Measurements from ENCODE around the gene GPBP1. TPM values are rescaled to one million over a fixed set of nuclear protein-coding genes. Genes with fewer than 3 reads are reported as not detected.

The GPBP1 gene
- total RNA-seq, 1 experiment from 2014 or later, result 112 TPM

DNA sequence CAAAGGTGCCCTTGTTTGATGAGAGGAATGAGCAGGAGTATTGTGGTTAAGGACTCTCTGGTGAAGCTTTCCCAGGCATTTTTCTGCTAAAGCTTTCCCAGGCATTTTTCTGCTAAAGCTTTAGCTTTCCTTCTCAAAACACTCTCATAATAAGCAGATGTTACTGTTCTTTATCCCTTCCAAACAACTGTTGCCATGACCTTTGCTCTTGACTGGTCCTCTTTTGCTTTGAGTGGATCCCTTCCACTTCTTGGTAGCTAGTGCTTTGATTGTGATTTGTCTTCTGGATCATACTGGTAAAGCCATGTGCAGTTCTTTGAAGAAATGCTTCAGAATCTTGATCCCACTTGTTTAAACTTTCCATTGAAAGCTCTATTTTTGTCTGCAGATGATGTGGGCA is 85.8 kb downstream of the GPBP1 start:
- Mint-ChIP-seq H3K27me3 (ENCODE audit: low read depth) (no peaks in the 10 kb centered on the region), H3K4me1 (no peaks in the 10 kb centered on the region), H3K9me3 (no peaks in the 10 kb centered on the region), H3K4me3 (no peak overlapping the region), H3K36me3 (ENCODE audit: insufficient read depth in 1 of 3, low read depth in 3 of 3) (peaks cover 30 to 78% (median 72%) of the 10 kb centered on the region in 3 experiments), H3K27ac (peak overlapping the region in 1 of 3 experiments; percentile 2; a peak in 1 of 7 replicates)
- no peak for TF ChIP-seq CTCF (conservative IDR thresholded peaks at IDR 0.05)
- Histone ChIP-seq H3K56ac (ENCODE audit: insufficient read length, low read depth, low read length) (no peak overlapping the region), H3T11ph (ENCODE audit: low read length) (no peak overlapping the region), H3K23me2 (ENCODE audit: insufficient read length, low read depth, low read length, poor library complexity, severe bottlenecking) (no peaks in the 10 kb centered on the region), H4K5ac (ENCODE audit: insufficient read length, low read depth, low read length) (no peak overlapping the region), H2BK15ac (ENCODE audit: low read depth, low read length) (no peak overlapping the region), H4K91ac (ENCODE audit: insufficient read length, low read depth, low read length) (no peak overlapping the region), H2AFZ (ENCODE audit: low read length) (no peak overlapping the region), H3K9me3 (ENCODE audit: control insufficient read depth, low read depth, low read length) (no peaks in the 10 kb centered on the region), H3K4me1 (ENCODE audit: insufficient read depth, low read length) (no peaks in the 10 kb centered on the region), H2BK120ac (ENCODE audit: low read depth, low read length, poor library complexity, severe bottlenecking) (no peak overlapping the region), H3K27ac (ENCODE audit: insufficient read length, low read depth, low read length) (no peak overlapping the region), H3K79me1 (ENCODE audit: insufficient read depth, low read depth, low read length, poor library complexity, severe bottlenecking) (no peaks in the 10 kb centered on the region), H3K18ac (ENCODE audit: insufficient read length, low read depth, low read length) (no peak overlapping the region), H2BK5ac (ENCODE audit: insufficient read length, low read length) (no peak overlapping the region), H2BK12ac (ENCODE audit: insufficient read length, low read depth, low read length) (no peak overlapping the region), H3K23ac (ENCODE audit: insufficient read length, low read depth, low read length) (no peak overlapping the region), H3K4me2 (ENCODE audit: insufficient read depth, insufficient read length, low read length) (no peak overlapping the region), H3K4ac (ENCODE audit: low read depth, low read length) (no peak overlapping the region), H3K27me3 (ENCODE audit: insufficient read depth, low read length) (no peaks in the 10 kb centered on the region), H2AK5ac (ENCODE audit: insufficient read length, low read length) (no peak overlapping the region), H3K14ac (ENCODE audit: insufficient read depth, low read length) (no peak overlapping the region), H3K9ac (ENCODE audit: extremely low read depth, insufficient read length, low read length) (no peak overlapping the region), H4K8ac (replicated peaks; ENCODE audit: insufficient read length, low read depth, low read length) (no peak overlapping the region), H4K20me1 (ENCODE audit: control insufficient read depth, insufficient read depth, insufficient read length) (no peaks in the 10 kb centered on the region), H2BK20ac (ENCODE audit: low read depth, low read length, poor library complexity, severe bottlenecking) (no peak overlapping the region), H3K79me2 (ENCODE audit: insufficient read depth, low read length) (no peaks in the 10 kb centered on the region)
- DNase-seq, result no peak
